K562 (cell line): Measurements from ENCODE around the gene MEGF9. TPM values are rescaled to one million over a fixed set of nuclear protein-coding genes. Genes with fewer than 3 reads are reported as not detected.
A peak's percentile ranks its signal among the peaks of the same experiment; 100 is the strongest.

Experiments used
- ATAC-seq: fragments of 200-7000 bp; cut with Tn5 transposase; 3 replicates; pipeline ENCODE4 v1.9.1; 2020; ENCODE audit warnings: moderate library complexity
- BruUV-seq: library from RNA; stranded (reverse); fragments of 400-500 nt; replicated peaks from 2 replicates; lab custom pipeline; 2021; lab: Mats Ljungman, UMichigan
- CTCF ChIA-PET: fragments of 300-600 bp; formaldehyde crosslinking; extraction: SDS; loops from one replicate; lab custom pipeline; 2021; ENCODE audit warnings: low intra/inter-chr PET ratio; lab: Yijun Ruan, JAX
- POLR2A ChIA-PET: fragments of 300-600, 350-650 bp; sonication (Branson Sonifier 250); formaldehyde crosslinking; extraction: SDS; loops from one replicate; lab custom pipeline; 2021; ENCODE audit warnings: antibody characterized with exemption, inconsistent platforms; lab: Yijun Ruan, JAX
- DNase-seq, 4 experiments: peaks; one replicate each; pipeline versions ENCODE4 v3.0.0 to v3.0.0-alpha.2; 2011 to 2018; ENCODE audit warnings: low spot score in 3 of 4, mixed read lengths in 3 of 4; ENCODE audit errors: extremely low read depth in 1 of 4
- FAIRE-seq: peaks from 2 replicates; lab custom pipeline; 2011; peaks lifted over from hg19 to GRCh38; lab: Jason Lieb, UNC
- H2AFZ ChIP-seq: 2 replicates; pipeline ENCODE4 v1.6.0; 2011; ENCODE audit warnings: low read depth, low read length, control low read depth, inconsistent platforms
- H3K27ac ChIP-seq: fragments of 200-600 bp; 3 replicates; pipeline ENCODE4 v1.8.0; 2011; ENCODE audit warnings: low read depth, mild to moderate bottlenecking, control low read depth, inconsistent platforms, low read length, moderate library complexity, mixed read lengths; ENCODE audit errors: extremely low read depth
- H3K27me3 ChIP-seq, 2 experiments: fragments of 300-600 bp in 1 of 2; 2 replicates in 1 of 2; 3 replicates in 1 of 2; pipeline versions ENCODE4 v1.6.0 to v1.8.0; 2011; ENCODE audit warnings: inconsistent platforms in 2 of 2, low read length in 2 of 2, mild to moderate bottlenecking in 1 of 2, mixed read lengths in 1 of 2, moderate library complexity in 1 of 2; ENCODE audit not compliant: control insufficient read depth in 2 of 2, insufficient read depth in 2 of 2
- H3K36me3 ChIP-seq: fragments of 300-600 bp; 3 replicates; pipeline ENCODE4 v1.8.0; 2011; ENCODE audit warnings: mild to moderate bottlenecking, low read length, inconsistent platforms; ENCODE audit not compliant: control insufficient read depth, insufficient read depth
- H3K4me1 ChIP-seq, 2 experiments: fragments of 200-600 bp in 1 of 2; replicated peaks in 1 of 2; 2 replicates in 1 of 2; 3 replicates in 1 of 2; pipeline versions ENCODE4 v1.5.1 to v1.8.0; 2011; ENCODE audit warnings: inconsistent platforms in 2 of 2, low read length in 2 of 2, mild to moderate bottlenecking in 1 of 2, mixed read lengths in 1 of 2, moderate library complexity in 1 of 2; ENCODE audit not compliant: control insufficient read depth in 2 of 2, insufficient read depth in 2 of 2
- H3K4me2 ChIP-seq: 2 replicates; pipeline ENCODE4 v1.6.1; 2011; ENCODE audit warnings: low read length, control low read depth, inconsistent platforms, mixed read lengths; ENCODE audit not compliant: insufficient read depth
- H3K4me3 ChIP-seq: fragments of 200-600 bp; sonication (generic), shearing (Covaris generic); 2 replicates; pipeline ENCODE4 v1.5.1; 2016; ENCODE audit warnings: control low read depth, inconsistent platforms
- H3K79me2 ChIP-seq: fragments of 200-600 bp; 3 replicates; pipeline ENCODE4 v1.8.0; 2011; ENCODE audit warnings: low read length, inconsistent platforms; ENCODE audit not compliant: control insufficient read depth, insufficient read depth
- H3K9ac ChIP-seq, 2 experiments: 2 replicates each; pipeline versions ENCODE4 v1.6.0 to v1.6.1; 2011; ENCODE audit warnings: low read depth in 2 of 2, low read length in 2 of 2, control low read depth in 1 of 2, inconsistent platforms in 1 of 2, mild to moderate bottlenecking in 1 of 2, mixed read lengths in 1 of 2; ENCODE audit not compliant: insufficient read depth in 1 of 2
- H3K9me1 ChIP-seq: one replicate; pipeline ENCODE4 v1.6.0; 2011; ENCODE audit warnings: inconsistent platforms, mild to moderate bottlenecking, low read length, moderate library complexity; ENCODE audit not compliant: control insufficient read depth, insufficient read depth
- H3K9me3 ChIP-seq: replicated peaks from 2 replicates; pipeline ENCODE4 v1.5.1; 2011; ENCODE audit warnings: low read depth, low read length, inconsistent platforms; ENCODE audit not compliant: control insufficient read depth, insufficient read depth
- H4K20me1 ChIP-seq: replicated peaks from 2 replicates; pipeline ENCODE4 v1.6.1; 2011; ENCODE audit warnings: low read length, inconsistent platforms, mixed read lengths; ENCODE audit not compliant: control insufficient read depth, insufficient read depth
- CEBPB ChIP-seq: fragments of 450-650 bp; IDR thresholded peaks from 2 replicates; pipeline ENCODE4 v1.6.1; 2016; ENCODE audit warnings: missing genetic modification characterization, missing compliant biosample characterization
- CEBPG ChIP-seq, 3 experiments: fragments of 200-800 bp in 1 of 3; sonication (Bioruptor generic) in 1 of 3; sonication (generic) in 1 of 3; formaldehyde crosslinking in 1 of 3; IDR thresholded peaks in 2 of 3; conservative IDR thresholded peaks in 1 of 3; 2 replicates each; pipeline versions ENCODE4 v1.6.1 to v1.8.0; 2016 to 2022; ENCODE audit warnings: missing compliant biosample characterization in 2 of 3, missing genetic modification characterization in 2 of 3, mild to moderate bottlenecking in 1 of 3, missing genetic modification reagents in 1 of 3
- ZNF253 ChIP-seq: fragments of 250-450 bp; sonication (Bioruptor Pico); conservative IDR thresholded peaks from 2 replicates; pipeline ENCODE4 v1.6.1; 2021; ENCODE audit warnings: mild to moderate bottlenecking
- WGBS: fragments of 100-300 bp; shearing (Covaris generic); methylation state at CpG from one replicate; pipeline ENCODE4 v1.1.6; 2016; ENCODE audit warnings: low coverage, mixed read lengths; ENCODE audit not compliant: insufficient coverage; ENCODE audit errors: missing lambda C conversion rate; 5-methylcytosine and 5-hydroxymethylcytosine counted together
- in situ Hi-C: fragments of 300-500 bp; cut with MboI; formaldehyde crosslinking; loops from 4 replicates; pipeline ENCODE4 v1.15.0; 2018; ENCODE audit warnings: inconsistent platforms, mixed read lengths
- intact Hi-C: fragments of 100-400 bp; cut with micrococcal nuclease; formaldehyde crosslinking; loops from 2 replicates; pipeline ENCODE4 v1.14.2; 2022
- polyA plus RNA-seq, 8 experiments: library from polyadenylated mRNA; depleted of rRNA in 4 of 8; stranded (reverse) in 5 of 8; unstranded in 3 of 8; fragments of >200 nt; fragmentation: Nextera tagmentation in 2 of 8; fragmentation: Illumina TruSeq in 1 of 8; extraction: Ambion mirVana in 2 of 8; extraction: Trizol in 1 of 8; gene quantifications; 2 replicates each; pipeline versions ENCODE4 v1.2.1 to v1.2.3, GENCODE V29; 2011 to 2014; ENCODE audit warnings: inconsistent platforms in 1 of 8, missing spikeins in 1 of 8
- total RNA-seq, 7 experiments: library from RNA; depleted of rRNA in 6 of 7; stranded (reverse); fragments of >200 nt in 6 of 7; fragmentation: Illumina TruSeq in 2 of 7; extraction: Trizol in 2 of 7; gene quantifications; 2 replicates each; pipeline versions ENCODE4 v1.2.1 to v1.2.3, GENCODE V29; 2011 to 2021; ENCODE audit warnings: low replicate concordance in 1 of 7

Gene MEGF9
- total and polyA plus RNA-seq, 9 of the 15 experiments (the other 6 are each of a cell fraction or from before 2014, with no cell fraction given), result 2.1 to 6.2 (median 3.8) TPM

- Histone ChIP-seq H3K9ac (no peak overlapping the region), H3K4me1 (no peaks in the 10 kb centered on the region), H3K4me2 (no peak overlapping the region), H3K4me3 (no peak overlapping the region), H3K36me3 (no peaks in the 10 kb centered on the region), H3K9me1 (no peaks in the 10 kb centered on the region), H2AFZ (no peak overlapping the region), H3K27me3 (no peaks in the 10 kb centered on the region), H3K27ac (no peak overlapping the region), H3K79me2 (no peaks in the 10 kb centered on the region), H3K9me3 (no peaks in the 10 kb centered on the region), H4K20me1 (no peaks in the 10 kb centered on the region; the same call in 1 of the 2 replicates)
- ATAC-seq (no peak), DNase-seq (no peak), FAIRE-seq (no peak)
- intact Hi-C loops, result no loop called here
- TF ChIP-seq CEBPG (CRISPR knock-in tag; IDR thresholded peaks at IDR 0.05) (no peak), CEBPG (tag; conservative IDR thresholded peaks at IDR 0.05 in 1 of 2, IDR thresholded peaks at IDR 0.05 in 1 of 2) (peak; percentile 24 to 61; a peak in 2 of 4 replicates), CEBPB (tag) (peak; percentile 54), ZNF253 (CRISPR knock-in tag) (no peak)
- in situ Hi-C loops, result no loop called here
- BruUV-seq, result no TSS peak
- 15% methylated on average over 3 of the region's 3 CpGs for WGBS
- POLR2A ChIA-PET, result interaction anchor here (1.7 kb wide), 1 partner anchor 11 kb away, joined by 4 read pairs; no protein-coding TSS in a partner anchor
- CTCF ChIA-PET, result no interaction called here
These were observed 21.3 kb upstream of the MEGF9 start for GRCh38 chr9:120735415-120736126.
